Spleen (tissue), 11 donors: ENCODE measurements around the gene ZNF778. TPM values are rescaled to one million over a fixed set of nuclear protein-coding genes. Genes with fewer than 3 reads are reported as not detected.
"Not testable (repeated sequence)": the region's sequence is repeated elsewhere in the genome, so short reads cannot be mapped to it uniquely, and the experiment has no call there.

Source experiments
- DNase-seq: peaks from one replicate; pipeline ENCODE4 v3.0.0-alpha.2; 2020
- H3K27ac ChIP-seq, 8 donors: fragments of 200-600 bp; sonication (generic) in 7 of 8; 1 replicate in 4 of 8; 2 replicates in 4 of 8; pipeline versions ENCODE4 v1.5.0 to v1.8.0; 2016 to 2021; ENCODE audit warnings: inconsistent platforms in 4 of 8, mild to moderate bottlenecking in 4 of 8, moderate library complexity in 1 of 8
- H3K27me3 ChIP-seq, 7 donors: fragments of 200-600 bp; sonication (generic) in 6 of 7; replicated peaks in 1 of 7; 1 replicate in 4 of 7; 2 replicates in 3 of 7; pipeline versions ENCODE4 v1.5.0 to v1.8.0; 2016 to 2021; ENCODE audit warnings: inconsistent platforms in 3 of 7, mild to moderate bottlenecking in 1 of 7
- H3K36me3 ChIP-seq, 6 donors: fragments of 200-600 bp; sonication (generic) in 5 of 6; 1 replicate in 4 of 6; 2 replicates in 2 of 6; pipeline versions ENCODE4 v1.5.0 to v1.8.0; 2016 to 2021; ENCODE audit warnings: inconsistent platforms in 2 of 6
- H3K4me1 ChIP-seq, 6 donors: fragments of 200-600 bp; sonication (generic) in 5 of 6; 1 replicate in 3 of 6; 2 replicates in 3 of 6; pipeline versions ENCODE4 v1.5.0 to v1.8.0; 2016 to 2021; ENCODE audit warnings: inconsistent platforms in 3 of 6
- H3K4me3 ChIP-seq, 8 donors: fragments of 200-600 bp; sonication (generic) in 7 of 8; 1 replicate in 4 of 8; 2 replicates in 4 of 8; pipeline versions ENCODE4 v1.5.0 to v1.8.0; 2016 to 2021; ENCODE audit warnings: inconsistent platforms in 4 of 8, mild to moderate bottlenecking in 4 of 8, moderate library complexity in 2 of 8
- H3K9me3 ChIP-seq, 8 donors: fragments of 200-600 bp; sonication (generic) in 7 of 8; 1 replicate in 4 of 8; 2 replicates in 4 of 8; pipeline versions ENCODE4 v1.5.0 to v1.8.0; 2016 to 2021; ENCODE audit warnings: inconsistent platforms in 4 of 8
- POLR2A ChIP-seq, 3 donors: fragments of 450-650 bp; IDR thresholded peaks; one replicate each; pipeline ENCODE4 v1.5.1; 2017; ENCODE audit warnings: antibody characterized with exemption in 3 of 3, mild to moderate bottlenecking in 1 of 3
- POLR2AphosphoS5 ChIP-seq, 3 donors: sonication (generic); formaldehyde crosslinking; IDR thresholded peaks; one replicate each; pipeline ENCODE4 v1.5.1; 2017; ENCODE audit warnings: antibody characterized with exemption in 3 of 3
- WGBS, 5 donors: extraction: QIAGEN DNeasy Blood & Tissue Kit in 3 of 5; methylation state at CpG; one replicate each; pipeline versions ENCODE4 v1.1.5 to v1.1.7; 2013 to 2018; 5-methylcytosine and 5-hydroxymethylcytosine counted together
- intact Hi-C: fragments of 100-400 bp; cut with DNase I; formaldehyde crosslinking; loops from one replicate; pipeline ENCODE4 v1.15.0; 2023; ENCODE audit warnings: low total_unique reads
- polyA plus RNA-seq, 3 donors: library from polyadenylated mRNA; stranded (reverse); fragments of 200-250 nt; gene quantifications; one replicate each; pipeline ENCODE4 v1.2.1, GENCODE V29; 2013
- total RNA-seq, 7 donors: library from RNA; depleted of rRNA in 3 of 7; stranded (reverse); fragments of >200 nt in 3 of 7; fragmentation: NEBNext Ultra II Directional in 4 of 7; extraction: Animal tissue kit (Norgen Biotek cat#: 25700) in 4 of 7; gene quantifications; one replicate each; pipeline versions ENCODE4 v1.1.0 to v1.2.1, GENCODE V29; 2016 to 2021
- TF ChIP-seq, protein P1 (sequence below), 11 experiments: fragments of 200-600 bp in 7 of 11; fragments of 450-650 bp in 4 of 11; sonication (generic) in 4 of 11; IDR thresholded peaks in 8 of 11; conservative IDR thresholded peaks in 3 of 11; 1 replicate in 7 of 11; 2 replicates in 4 of 11; pipeline versions ENCODE4 v1.4.0 to v1.8.0; 2016 to 2021; ENCODE audit warnings: antibody characterized with exemption in 11 of 11, inconsistent platforms in 4 of 11, mild to moderate bottlenecking in 1 of 11
- donor health status: healthy with polysubstance abuse.
- donor health status: DM: no; HTN: no; CAD: no; lungs with moderate emphysema.
- donor health status: DM: no; HTN: no; CAD: no.
- donor health status: Bipolar disorder and iron deficiency.
- donor health status: healthy.
- donor health status: DM: no; HTN: no; CAD: no.
- donor health status: DM: yes; HTN: yes; CAD: no.

ZNF778 gene
- total and polyA plus RNA-seq, 10 donors, result 1.6 to 34.4 (median 10.7) TPM

DNA sequence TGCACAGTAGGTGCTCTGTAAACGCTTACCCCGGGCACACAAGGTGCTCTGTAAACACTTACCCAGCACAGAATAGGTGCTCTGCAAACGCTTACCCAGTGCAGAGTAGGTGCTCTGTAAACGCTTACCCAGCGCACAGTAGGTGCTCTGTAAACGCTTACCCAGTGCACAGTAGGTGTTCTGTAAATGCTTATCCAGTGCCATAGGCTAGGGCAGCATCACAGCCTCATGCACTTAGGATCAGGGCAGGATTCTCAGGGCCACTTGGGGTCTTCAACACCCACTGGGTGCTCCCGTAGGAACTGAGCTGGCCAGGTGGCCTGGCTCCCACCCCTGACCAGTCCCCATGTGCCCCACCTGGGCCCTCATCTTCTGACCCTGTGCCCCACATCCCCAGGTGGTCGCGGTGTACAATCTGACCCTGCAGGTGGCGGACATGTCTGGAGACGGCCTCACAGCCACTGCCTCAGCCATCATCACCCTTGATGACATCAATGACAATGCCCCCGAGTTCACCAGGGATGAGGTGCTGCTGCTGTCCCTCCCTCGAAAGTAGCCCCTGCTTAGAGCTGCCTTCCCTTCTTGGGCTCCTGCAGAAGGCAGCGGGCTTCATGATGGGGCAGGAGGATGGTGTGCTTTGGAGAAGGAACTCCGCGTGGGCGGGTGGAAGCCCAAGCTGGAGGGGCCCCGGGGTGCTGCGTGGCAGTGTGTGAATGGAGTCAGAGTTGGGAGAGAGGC is 30.3 kb upstream of the ZNF778 start:
- Histone ChIP-seq H3K4me3 (no peak overlapping the region), H3K9me3 (peaks cover 0 to 2% (median 0%) of the 10 kb centered on the region in 8 donors), H3K4me1 (peaks cover 8 to 12% (median 10%) of the 10 kb centered on the region in 6 donors), H3K27ac (peak overlapping the region in 1 of 8 donors; percentile 24), H3K36me3 (no peaks in the 10 kb centered on the region), H3K27me3 (peaks cover 0 to 22% (median 0%) of the 10 kb centered on the region in 7 donors)
- peak; percentile 75 for DNase-seq
- intact Hi-C loops, result no loop called here
- WGBS, 5 donors, result 57 to 67% (median 61%) methylated on average over 15 to 19 of the region's 19 CpGs
- TF ChIP-seq POLR2A (IDR thresholded peaks at IDR 0.05), result no peak
- TF ChIP-seq POLR2AphosphoS5 (IDR thresholded peaks at IDR 0.05), result no peak
- TF ChIP-seq, protein P1, sequence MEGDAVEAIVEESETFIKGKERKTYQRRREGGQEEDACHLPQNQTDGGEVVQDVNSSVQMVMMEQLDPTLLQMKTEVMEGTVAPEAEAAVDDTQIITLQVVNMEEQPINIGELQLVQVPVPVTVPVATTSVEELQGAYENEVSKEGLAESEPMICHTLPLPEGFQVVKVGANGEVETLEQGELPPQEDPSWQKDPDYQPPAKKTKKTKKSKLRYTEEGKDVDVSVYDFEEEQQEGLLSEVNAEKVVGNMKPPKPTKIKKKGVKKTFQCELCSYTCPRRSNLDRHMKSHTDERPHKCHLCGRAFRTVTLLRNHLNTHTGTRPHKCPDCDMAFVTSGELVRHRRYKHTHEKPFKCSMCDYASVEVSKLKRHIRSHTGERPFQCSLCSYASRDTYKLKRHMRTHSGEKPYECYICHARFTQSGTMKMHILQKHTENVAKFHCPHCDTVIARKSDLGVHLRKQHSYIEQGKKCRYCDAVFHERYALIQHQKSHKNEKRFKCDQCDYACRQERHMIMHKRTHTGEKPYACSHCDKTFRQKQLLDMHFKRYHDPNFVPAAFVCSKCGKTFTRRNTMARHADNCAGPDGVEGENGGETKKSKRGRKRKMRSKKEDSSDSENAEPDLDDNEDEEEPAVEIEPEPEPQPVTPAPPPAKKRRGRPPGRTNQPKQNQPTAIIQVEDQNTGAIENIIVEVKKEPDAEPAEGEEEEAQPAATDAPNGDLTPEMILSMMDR (IDR thresholded peaks at IDR 0.05 in 8 of 11, conservative IDR thresholded peaks at IDR 0.05 in 3 of 11), result no peak

GRCh38 chr16:89187770-89188392 is 29.6 kb upstream of the ZNF778 start:
- Histone ChIP-seq H3K9me3 (peaks cover 0 to 2% (median 0%) of the 10 kb centered on the region in 8 donors), H3K27ac (no peak overlapping the region), H3K27me3 (peaks cover 0 to 18% (median 0%) of the 10 kb centered on the region in 7 donors), H3K4me3 (no peak overlapping the region), H3K36me3 (no peaks in the 10 kb centered on the region), H3K4me1 (peaks cover 8 to 13% (median 11%) of the 10 kb centered on the region in 6 donors)
- intact Hi-C loops, result no loop called here
- TF ChIP-seq POLR2A (IDR thresholded peaks at IDR 0.05) (no peak), POLR2AphosphoS5 (IDR thresholded peaks at IDR 0.05) (no peak)
- TF ChIP-seq, protein P1 (IDR thresholded peaks at IDR 0.05 in 8 of 11, conservative IDR thresholded peaks at IDR 0.05 in 3 of 11), result no peak
- no peak for DNase-seq
- WGBS, 5 donors, result 69 to 75% (median 70%) methylated on average over 13 to 19 of the region's 19 CpGs

GRCh38 chr16:89188471-89189357 is 28.8 kb upstream of the ZNF778 start:
- H3K4me1 ChIP-seq, result peaks cover 8 to 19% (median 11%) of the 10 kb centered on the region in 6 donors

GRCh38 chr16:89189358-89190025 is 28.0 kb upstream of the ZNF778 start:
- Histone ChIP-seq H3K9me3 (peaks cover 0 to 2% (median 0%) of the 10 kb centered on the region in 8 donors), H3K4me1 (peaks cover 8 to 19% (median 11%) of the 10 kb centered on the region in 6 donors), H3K4me3 (no peak overlapping the region), H3K27ac (no peak overlapping the region), H3K27me3 (peaks cover 0 to 20% (median 0%) of the 10 kb centered on the region in 7 donors), H3K36me3 (no peaks in the 10 kb centered on the region)
- intact Hi-C loops, result no loop called here
- 64 to 71% (median 67%) methylated on average over 13 to 14 of the region's 14 CpGs for WGBS, 5 donors
- no peak for TF ChIP-seq POLR2A (IDR thresholded peaks at IDR 0.05)
- TF ChIP-seq, protein P1 (IDR thresholded peaks at IDR 0.05 in 8 of 11, conservative IDR thresholded peaks at IDR 0.05 in 3 of 11), result no peak
- no peak for DNase-seq

More at GRCh38 chr16:89188471-89189357, 28.8 kb upstream of the ZNF778 start:
- DNase-seq, H3K4me3 ChIP-seq, intact Hi-C loops, H3K27ac ChIP-seq, H3K36me3 ChIP-seq, H3K9me3 ChIP-seq: not testable (repeated sequence)
- 86 to 96% (median 93%) methylated on average over 20 to 25 of the region's 25 CpGs for WGBS, 5 donors
- H3K27me3 ChIP-seq, result peaks cover 0 to 15% (median 0%) of the 10 kb centered on the region in 7 donors
